Panc1 (cell line): Measurements from ENCODE around the gene MEAK7. TPM values are rescaled to one million over a fixed set of nuclear protein-coding genes. Genes with fewer than 3 reads are reported as not detected.

Experiments
- ATAC-seq: fragments of 200-7000 bp; cut with Tn5 transposase; 2 replicates; pipeline ENCODE4 v1.9.1; 2020; ENCODE audit warnings: mild to moderate bottlenecking, moderate library complexity
- BruUV-seq: library from RNA; stranded (reverse); fragments of 400-500 nt; replicated peaks from 2 replicates; lab custom pipeline; 2021; lab: Mats Ljungman, UMichigan
- CTCF ChIA-PET: fragments of 300-600 bp; sonication (Branson Sonifier 250); formaldehyde crosslinking; loops from one replicate; lab custom pipeline; 2022; ENCODE audit warnings: antibody characterized with exemption; lab: Charles Lee
- POLR2A ChIA-PET: fragments of 300-600 bp; sonication (Branson Sonifier 250); formaldehyde crosslinking; loops from one replicate; lab custom pipeline; 2022; ENCODE audit warnings: antibody characterized with exemption; lab: Charles Lee
- DNase-seq: peaks from one replicate; pipeline ENCODE4 v3.0.0-alpha.2; 2010; ENCODE audit warnings: low read depth, low spot score
- H3K27ac ChIP-seq: 2 replicates; pipeline ENCODE4 v1.5.1; 2011; ENCODE audit warnings: mild to moderate bottlenecking, low read length, inconsistent platforms
- H3K27me3 ChIP-seq: fragments of 200-500 bp; sonication (Bioruptor generic); 2 replicates; pipeline ENCODE4 v1.6.0; 2014; ENCODE audit warnings: low read length, inconsistent platforms; ENCODE audit not compliant: control insufficient read depth, insufficient read depth
- H3K36me3 ChIP-seq: fragments of 200-500 bp; sonication (Bioruptor generic); 2 replicates; pipeline ENCODE4 v1.5.1; 2014; ENCODE audit warnings: inconsistent platforms, mild to moderate bottlenecking, low read length, moderate library complexity; ENCODE audit not compliant: control insufficient read depth, insufficient read depth
- H3K4me1 ChIP-seq: 2 replicates; pipeline ENCODE4 v1.5.1; 2011; ENCODE audit warnings: inconsistent platforms, mild to moderate bottlenecking, low read length, moderate library complexity; ENCODE audit not compliant: control insufficient read depth, insufficient read depth
- H3K4me3 ChIP-seq, 2 experiments: 2 replicates each; pipeline ENCODE4 v1.5.1; 2011 to 2012; ENCODE audit warnings: low read depth in 2 of 2, low read length in 2 of 2, mild to moderate bottlenecking in 2 of 2, inconsistent platforms in 1 of 2, moderate library complexity in 1 of 2
- H3K9me3 ChIP-seq: fragments of 200-500 bp; sonication (Bioruptor generic); 2 replicates; pipeline ENCODE4 v1.5.1; 2014; ENCODE audit warnings: low read depth, mild to moderate bottlenecking, inconsistent platforms, low read length, moderate library complexity; ENCODE audit not compliant: control insufficient read depth, insufficient read depth
- POLR2AphosphoS5 ChIP-seq: IDR thresholded peaks from 2 replicates; pipeline ENCODE4 v1.6.1; 2012; ENCODE audit warnings: mild to moderate bottlenecking, low read depth, low read length, moderate library complexity
- SIN3A ChIP-seq: IDR thresholded peaks from 2 replicates; pipeline ENCODE4 v1.6.1; 2012; ENCODE audit warnings: low read depth, mild to moderate bottlenecking, low read length, moderate library complexity, borderline replicate concordance; ENCODE audit not compliant: insufficient read depth
- TCF7L2 ChIP-seq: IDR thresholded peaks from 2 replicates; pipeline ENCODE4 v1.6.1; 2011; ENCODE audit warnings: mild to moderate bottlenecking, low read depth, low read length, inconsistent platforms
- in situ Hi-C: cut with HindIII; loops from 2 replicates; pipeline ENCODE4 v1.10.0; 2016; ENCODE audit warnings: low sequenced_read_pairs, low pct_unique_long_range_greater_than_20kb
- intact Hi-C: fragments of 100-400 bp; cut with micrococcal nuclease; formaldehyde crosslinking; loops from one replicate; pipeline ENCODE4 v1.10.0; 2022; ENCODE audit not compliant: unreplicated experiment
- total RNA-seq: library from RNA; stranded (reverse); gene quantifications from one replicate; pipeline ENCODE4 v1.2.1, GENCODE V29; 2021; ENCODE audit not compliant: unreplicated experiment
- TF ChIP-seq, protein P1 (sequence below), 2 experiments: IDR thresholded peaks; 2 replicates each; pipeline ENCODE4 v1.6.1; 2011 to 2012; ENCODE audit warnings: low read depth in 2 of 2, control low read depth in 1 of 2, low read length in 1 of 2, mild to moderate bottlenecking in 1 of 2, moderate library complexity in 1 of 2; ENCODE audit not compliant: insufficient read depth in 1 of 2
- TF ChIP-seq, protein P2 (sequence below): fragments of 450-650 bp; IDR thresholded peaks from 2 replicates; pipeline ENCODE4 v1.5.1; 2017; ENCODE audit warnings: mild to moderate bottlenecking

MEAK7 gene
- total RNA-seq, 1 experiment from 2014 or later = 17.2 TPM

DNA sequence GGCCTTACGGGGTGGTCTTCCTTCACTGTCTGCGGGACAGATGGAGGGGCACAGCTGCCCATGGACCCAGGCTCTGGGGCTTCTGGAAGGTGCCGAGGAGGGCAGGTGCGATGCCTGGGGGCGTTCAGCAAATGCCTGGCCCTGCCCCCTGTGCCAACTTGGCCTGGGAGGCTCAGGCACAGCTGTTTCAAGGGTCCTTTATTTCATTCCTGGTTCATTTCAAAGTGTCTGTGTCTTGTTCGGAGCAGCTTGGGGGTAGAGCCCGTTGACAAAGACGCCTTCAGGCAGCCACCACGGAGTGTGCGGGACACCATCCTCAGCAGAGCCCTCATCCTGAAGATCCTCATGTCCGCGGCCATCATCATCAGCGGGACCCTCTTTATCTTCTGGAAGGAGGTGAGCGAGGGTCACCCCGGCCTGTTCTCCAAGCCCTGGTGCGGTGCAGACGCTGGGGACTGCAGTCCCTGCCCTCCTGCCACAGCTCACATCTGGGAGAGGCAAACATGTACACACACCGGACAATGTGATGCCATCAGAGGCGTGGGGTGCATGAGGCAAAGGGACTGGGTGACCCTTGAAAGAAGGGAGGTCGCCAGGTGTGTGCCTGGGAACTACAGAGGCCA is 43.9 kb downstream of the MEAK7 start:
- no TSS peak for BruUV-seq
- no peak for DNase-seq
- TF ChIP-seq, protein P1, sequence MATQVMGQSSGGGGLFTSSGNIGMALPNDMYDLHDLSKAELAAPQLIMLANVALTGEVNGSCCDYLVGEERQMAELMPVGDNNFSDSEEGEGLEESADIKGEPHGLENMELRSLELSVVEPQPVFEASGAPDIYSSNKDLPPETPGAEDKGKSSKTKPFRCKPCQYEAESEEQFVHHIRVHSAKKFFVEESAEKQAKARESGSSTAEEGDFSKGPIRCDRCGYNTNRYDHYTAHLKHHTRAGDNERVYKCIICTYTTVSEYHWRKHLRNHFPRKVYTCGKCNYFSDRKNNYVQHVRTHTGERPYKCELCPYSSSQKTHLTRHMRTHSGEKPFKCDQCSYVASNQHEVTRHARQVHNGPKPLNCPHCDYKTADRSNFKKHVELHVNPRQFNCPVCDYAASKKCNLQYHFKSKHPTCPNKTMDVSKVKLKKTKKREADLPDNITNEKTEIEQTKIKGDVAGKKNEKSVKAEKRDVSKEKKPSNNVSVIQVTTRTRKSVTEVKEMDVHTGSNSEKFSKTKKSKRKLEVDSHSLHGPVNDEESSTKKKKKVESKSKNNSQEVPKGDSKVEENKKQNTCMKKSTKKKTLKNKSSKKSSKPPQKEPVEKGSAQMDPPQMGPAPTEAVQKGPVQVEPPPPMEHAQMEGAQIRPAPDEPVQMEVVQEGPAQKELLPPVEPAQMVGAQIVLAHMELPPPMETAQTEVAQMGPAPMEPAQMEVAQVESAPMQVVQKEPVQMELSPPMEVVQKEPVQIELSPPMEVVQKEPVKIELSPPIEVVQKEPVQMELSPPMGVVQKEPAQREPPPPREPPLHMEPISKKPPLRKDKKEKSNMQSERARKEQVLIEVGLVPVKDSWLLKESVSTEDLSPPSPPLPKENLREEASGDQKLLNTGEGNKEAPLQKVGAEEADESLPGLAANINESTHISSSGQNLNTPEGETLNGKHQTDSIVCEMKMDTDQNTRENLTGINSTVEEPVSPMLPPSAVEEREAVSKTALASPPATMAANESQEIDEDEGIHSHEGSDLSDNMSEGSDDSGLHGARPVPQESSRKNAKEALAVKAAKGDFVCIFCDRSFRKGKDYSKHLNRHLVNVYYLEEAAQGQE (IDR thresholded peaks at IDR 0.05; ENCODE audit: insufficient read depth in 1 of 2, low read depth in 2 of 2, low read length in 1 of 2) = no peak
- TF ChIP-seq TCF7L2 (no peak), SIN3A (no peak), POLR2AphosphoS5 (no peak)
- TF ChIP-seq, protein P2, sequence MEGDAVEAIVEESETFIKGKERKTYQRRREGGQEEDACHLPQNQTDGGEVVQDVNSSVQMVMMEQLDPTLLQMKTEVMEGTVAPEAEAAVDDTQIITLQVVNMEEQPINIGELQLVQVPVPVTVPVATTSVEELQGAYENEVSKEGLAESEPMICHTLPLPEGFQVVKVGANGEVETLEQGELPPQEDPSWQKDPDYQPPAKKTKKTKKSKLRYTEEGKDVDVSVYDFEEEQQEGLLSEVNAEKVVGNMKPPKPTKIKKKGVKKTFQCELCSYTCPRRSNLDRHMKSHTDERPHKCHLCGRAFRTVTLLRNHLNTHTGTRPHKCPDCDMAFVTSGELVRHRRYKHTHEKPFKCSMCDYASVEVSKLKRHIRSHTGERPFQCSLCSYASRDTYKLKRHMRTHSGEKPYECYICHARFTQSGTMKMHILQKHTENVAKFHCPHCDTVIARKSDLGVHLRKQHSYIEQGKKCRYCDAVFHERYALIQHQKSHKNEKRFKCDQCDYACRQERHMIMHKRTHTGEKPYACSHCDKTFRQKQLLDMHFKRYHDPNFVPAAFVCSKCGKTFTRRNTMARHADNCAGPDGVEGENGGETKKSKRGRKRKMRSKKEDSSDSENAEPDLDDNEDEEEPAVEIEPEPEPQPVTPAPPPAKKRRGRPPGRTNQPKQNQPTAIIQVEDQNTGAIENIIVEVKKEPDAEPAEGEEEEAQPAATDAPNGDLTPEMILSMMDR = no peak
- no peak overlapping the region for H3K4me3 ChIP-seq
- no peaks in the 10 kb centered on the region for H3K9me3 ChIP-seq
- H3K4me1 ChIP-seq = no peaks in the 10 kb centered on the region
- in situ Hi-C loops (no loop called here), intact Hi-C loops (no loop called here)
- ChIA-PET CTCF (no interaction called here), POLR2A (no interaction called here)
- no peak for ATAC-seq
- no peaks in the 10 kb centered on the region for H3K36me3 ChIP-seq
- H3K27ac ChIP-seq = no peak overlapping the region
- H3K27me3 ChIP-seq = no peaks in the 10 kb centered on the region

DNA sequence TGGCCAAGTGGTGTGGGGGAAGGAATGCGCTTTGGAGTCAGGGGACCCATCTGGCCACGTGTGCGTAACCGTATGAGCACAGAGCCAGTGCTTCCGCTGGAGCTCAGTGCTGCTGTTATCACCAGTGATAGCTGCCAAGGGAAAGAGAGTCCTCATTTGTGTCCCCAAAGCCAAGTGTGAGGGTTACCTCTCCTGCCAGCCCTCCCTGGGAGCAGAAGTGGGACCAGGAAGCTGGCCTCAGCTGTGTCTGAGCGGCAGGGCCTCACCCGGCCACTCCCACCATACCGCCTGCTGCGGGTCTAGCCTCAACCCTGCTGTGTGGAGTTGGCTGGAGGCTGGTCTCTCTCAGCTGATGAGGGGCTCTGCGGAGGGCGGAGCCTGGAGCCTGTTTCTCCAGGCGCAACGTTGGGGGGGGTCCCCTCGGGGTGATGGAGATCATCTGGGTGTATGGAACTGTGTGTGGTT is 44.5 kb downstream of the MEAK7 start:
- DNase-seq = no peak
- intact Hi-C loops (no loop called here), in situ Hi-C loops (no loop called here)
- no TSS peak for BruUV-seq
- ChIA-PET POLR2A (no interaction called here), CTCF (no interaction called here)
- Histone ChIP-seq H3K27ac (no peak overlapping the region), H3K4me1 (no peaks in the 10 kb centered on the region), H3K27me3 (no peaks in the 10 kb centered on the region), H3K4me3 (no peak overlapping the region), H3K9me3 (no peaks in the 10 kb centered on the region), H3K36me3 (no peaks in the 10 kb centered on the region)
- no peak for ATAC-seq
- TF ChIP-seq, protein P2 = no peak
- TF ChIP-seq SIN3A (no peak), POLR2AphosphoS5 (no peak), TCF7L2 (no peak)
- TF ChIP-seq, protein P1 (IDR thresholded peaks at IDR 0.05; ENCODE audit: insufficient read depth in 1 of 2, low read depth in 2 of 2, low read length in 1 of 2) = no peak
